ENCODE results near the gene KRTAP4-11. TPM values are rescaled to one million over a fixed set of nuclear protein-coding genes. Genes with fewer than 3 reads are reported as not detected.
"Not testable (repeated sequence)": the region's sequence is repeated elsewhere in the genome, so short reads cannot be mapped to it uniquely, and the experiment has no call there.

KRTAP4-11 gene
- total RNA-seq, 1 donor from 2014 or later: not detected

DNA sequence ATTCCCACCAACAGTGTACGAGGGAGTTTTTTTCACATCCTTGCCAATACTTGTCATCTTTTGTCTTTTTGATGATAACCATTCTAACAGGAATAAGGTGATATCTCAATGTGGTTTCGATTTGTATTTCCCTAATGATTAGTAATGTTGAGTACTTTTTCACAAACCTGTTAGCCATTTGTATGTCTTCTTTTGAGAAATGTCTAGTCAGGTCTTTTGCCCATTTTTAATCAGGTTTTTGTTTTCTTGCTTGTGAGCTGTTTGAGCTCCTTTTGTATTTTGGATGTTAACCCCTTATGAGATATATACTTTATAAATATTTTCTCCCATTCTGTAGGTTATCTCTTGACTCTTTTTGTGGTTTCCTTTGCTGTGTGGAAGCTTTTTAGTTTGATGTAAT lies 33.4 kb upstream of the KRTAP4-11 start:
- Mint-ChIP-seq H3K9me3 (ENCODE audit: low read depth) (peaks cover 4% of the 10 kb centered on the region), H3K36me3 (ENCODE audit: low read depth) (no peaks in the 10 kb centered on the region), H3K27me3 (ENCODE audit: low read depth) (peaks cover 5% of the 10 kb centered on the region), H3K4me1 (ENCODE audit: low read depth) (no peaks in the 10 kb centered on the region), H3K4me3 (ENCODE audit: unreplicated experiment) (no peak overlapping the region), H3K27ac (ENCODE audit: unreplicated experiment) (no peak overlapping the region)
- TF ChIP-seq, protein P1, sequence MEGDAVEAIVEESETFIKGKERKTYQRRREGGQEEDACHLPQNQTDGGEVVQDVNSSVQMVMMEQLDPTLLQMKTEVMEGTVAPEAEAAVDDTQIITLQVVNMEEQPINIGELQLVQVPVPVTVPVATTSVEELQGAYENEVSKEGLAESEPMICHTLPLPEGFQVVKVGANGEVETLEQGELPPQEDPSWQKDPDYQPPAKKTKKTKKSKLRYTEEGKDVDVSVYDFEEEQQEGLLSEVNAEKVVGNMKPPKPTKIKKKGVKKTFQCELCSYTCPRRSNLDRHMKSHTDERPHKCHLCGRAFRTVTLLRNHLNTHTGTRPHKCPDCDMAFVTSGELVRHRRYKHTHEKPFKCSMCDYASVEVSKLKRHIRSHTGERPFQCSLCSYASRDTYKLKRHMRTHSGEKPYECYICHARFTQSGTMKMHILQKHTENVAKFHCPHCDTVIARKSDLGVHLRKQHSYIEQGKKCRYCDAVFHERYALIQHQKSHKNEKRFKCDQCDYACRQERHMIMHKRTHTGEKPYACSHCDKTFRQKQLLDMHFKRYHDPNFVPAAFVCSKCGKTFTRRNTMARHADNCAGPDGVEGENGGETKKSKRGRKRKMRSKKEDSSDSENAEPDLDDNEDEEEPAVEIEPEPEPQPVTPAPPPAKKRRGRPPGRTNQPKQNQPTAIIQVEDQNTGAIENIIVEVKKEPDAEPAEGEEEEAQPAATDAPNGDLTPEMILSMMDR (IDR thresholded peaks at IDR 0.05): no peak
- no peak for DNase-seq (ENCODE audit: low spot score)

DNA sequence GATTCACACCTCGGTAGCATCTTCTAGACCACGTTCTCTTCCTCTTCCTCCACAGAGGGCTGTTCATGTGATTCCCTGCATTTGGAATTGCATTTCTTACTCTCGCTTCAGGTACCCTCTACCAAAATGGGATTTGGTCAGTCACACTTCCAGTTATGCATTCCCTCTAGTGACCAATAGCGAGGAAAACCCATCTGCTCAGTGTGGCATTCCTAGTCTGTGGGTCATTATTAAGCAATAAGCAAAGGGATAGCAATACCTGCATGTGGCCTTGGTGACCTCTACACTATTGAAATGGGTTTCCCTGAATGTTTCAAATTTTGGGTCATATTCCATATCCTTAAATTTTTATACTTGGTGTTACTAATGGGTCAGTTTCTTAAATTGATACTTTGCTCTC lies 31.9 kb upstream of the KRTAP4-11 start:
- Mint-ChIP-seq H3K4me3 (ENCODE audit: unreplicated experiment) (no peak overlapping the region), H3K36me3 (ENCODE audit: low read depth) (no peaks in the 10 kb centered on the region), H3K27ac (ENCODE audit: unreplicated experiment) (no peak overlapping the region), H3K9me3 (ENCODE audit: low read depth) (peaks cover 2% of the 10 kb centered on the region), H3K4me1 (ENCODE audit: low read depth) (no peaks in the 10 kb centered on the region), H3K27me3 (ENCODE audit: low read depth) (peaks cover 5% of the 10 kb centered on the region)
- TF ChIP-seq, protein P1 (IDR thresholded peaks at IDR 0.05): no peak
- DNase-seq (ENCODE audit: low spot score): no peak

DNA sequence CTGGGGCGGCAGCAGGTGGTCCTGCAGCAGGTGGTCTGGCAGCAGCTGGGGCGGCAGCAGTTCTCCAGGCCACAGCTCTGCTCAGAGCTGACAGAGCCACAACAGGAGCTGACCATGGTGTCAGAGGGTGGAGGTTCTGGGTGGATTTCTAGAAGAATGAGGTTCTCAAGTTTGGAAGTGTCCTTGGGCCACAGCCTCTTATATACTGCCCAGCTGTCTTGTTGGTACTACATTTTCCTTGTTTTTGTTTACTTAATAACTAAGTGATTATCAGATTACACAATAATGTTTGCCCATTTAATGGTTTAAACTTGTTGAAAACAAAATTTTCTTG lies 31.4 kb upstream of the KRTAP4-11 start, which contains the start of gene KRTAP4-5:
Gene KRTAP4-5, minus strand, starts transcription at position 174 of the 334 bp plus-strand sequence. Its CDS starts 58 bp downstream, at position 116.
- H3K4me3 Mint-ChIP-seq (ENCODE audit: unreplicated experiment): no peak within 1 kb of the TSS
- DNase-seq (ENCODE audit: low spot score): no peak
- peaks cover 5% of the 10 kb centered on the region for H3K27me3 Mint-ChIP-seq (ENCODE audit: low read depth)
- H3K4me1 Mint-ChIP-seq (ENCODE audit: low read depth): no peaks in the 10 kb centered on the region
- no peak within 1 kb of the TSS for H3K27ac Mint-ChIP-seq (ENCODE audit: unreplicated experiment)
- no peaks in the 10 kb centered on the region for H3K36me3 Mint-ChIP-seq (ENCODE audit: low read depth)
- TF ChIP-seq, protein P1 (IDR thresholded peaks at IDR 0.05): no peak
- H3K9me3 Mint-ChIP-seq (ENCODE audit: low read depth): no peaks in the 10 kb centered on the region

DNA sequence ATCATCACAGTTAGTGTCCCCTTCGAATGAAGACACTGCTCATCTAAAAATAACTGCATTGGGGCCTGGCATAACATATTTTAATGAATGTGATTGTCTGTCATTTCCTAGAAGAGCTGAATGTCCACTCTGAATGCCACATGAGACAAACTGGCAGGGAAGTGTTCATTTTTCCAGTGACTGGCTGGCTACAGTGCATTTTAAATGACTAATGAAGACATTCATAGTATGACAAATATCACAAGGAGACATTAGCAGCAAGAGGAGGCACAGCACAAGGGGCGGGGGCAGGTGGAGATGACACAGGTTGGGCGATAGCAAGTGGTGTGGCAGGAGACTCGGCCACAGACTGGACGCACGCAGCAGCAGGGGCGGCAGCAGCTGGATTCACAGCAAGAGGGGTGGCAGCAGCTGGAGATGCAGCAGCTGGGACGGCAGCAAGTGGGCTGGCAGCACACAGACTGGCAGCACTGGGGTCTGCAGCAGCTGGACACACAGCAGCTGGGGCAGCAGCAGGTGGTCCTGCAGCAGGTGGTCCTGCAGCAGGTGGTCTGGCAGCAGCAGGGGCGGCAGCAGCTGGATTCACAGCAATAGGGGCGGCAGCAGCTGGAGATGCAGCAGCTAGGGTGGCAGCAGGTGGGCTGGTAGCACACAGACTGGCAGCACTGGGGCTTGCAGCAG lies 30.9 kb upstream of the KRTAP4-11 start:
- DNase-seq (ENCODE audit: low spot score); H3K9me3 Mint-ChIP-seq (ENCODE audit: low read depth); H3K4me3 Mint-ChIP-seq (ENCODE audit: unreplicated experiment); H3K27me3 Mint-ChIP-seq (ENCODE audit: low read depth); H3K36me3 Mint-ChIP-seq (ENCODE audit: low read depth); H3K27ac Mint-ChIP-seq (ENCODE audit: unreplicated experiment); H3K4me1 Mint-ChIP-seq (ENCODE audit: low read depth): not testable (repeated sequence)

DNA sequence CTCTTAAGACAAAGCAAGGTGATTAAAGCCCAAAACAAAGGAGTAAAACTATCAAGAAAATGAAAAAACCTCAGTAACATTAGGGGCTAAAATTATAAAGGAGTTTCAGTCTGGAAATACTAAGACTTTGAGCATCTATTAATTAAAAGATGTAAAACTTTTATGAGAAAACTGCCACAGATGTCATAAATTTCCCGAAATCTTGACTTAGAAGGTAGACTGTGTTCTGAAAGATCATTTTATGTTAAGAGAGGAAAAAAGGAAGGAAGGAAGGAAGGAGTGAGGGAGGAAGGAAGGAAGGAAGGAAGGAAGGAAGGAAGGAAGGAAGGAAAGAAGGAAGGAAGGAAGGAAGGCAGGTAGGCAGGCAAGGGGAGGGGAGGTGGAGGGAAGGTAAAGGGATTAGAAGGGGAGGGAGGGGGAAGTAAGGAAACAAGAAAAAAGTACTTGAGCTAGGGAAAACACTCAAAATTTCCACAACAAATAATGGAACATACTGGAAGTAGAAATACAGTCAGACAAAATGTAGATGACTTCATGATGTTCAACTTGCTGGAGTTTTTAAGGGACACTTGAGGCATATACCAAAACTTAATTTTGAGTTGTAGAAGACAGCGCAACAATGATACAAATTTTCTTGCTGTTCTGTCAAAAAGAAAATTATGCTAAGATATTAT lies 29.5 kb upstream of the KRTAP4-11 start:
- no peak for DNase-seq (ENCODE audit: low spot score)
- Mint-ChIP-seq H3K4me3 (ENCODE audit: unreplicated experiment) (no peak overlapping the region), H3K27ac (ENCODE audit: unreplicated experiment) (no peak overlapping the region), H3K27me3 (ENCODE audit: low read depth) (peaks cover 2% of the 10 kb centered on the region), H3K4me1 (ENCODE audit: low read depth) (no peaks in the 10 kb centered on the region), H3K36me3 (ENCODE audit: low read depth) (peaks cover 5% of the 10 kb centered on the region), H3K9me3 (ENCODE audit: low read depth) (peaks cover 7% of the 10 kb centered on the region)
- TF ChIP-seq, protein P1 (IDR thresholded peaks at IDR 0.05): no peak
